IMR-90 (cell line): Measurements from ENCODE around the gene UGT1A3. TPM values are rescaled to one million over a fixed set of nuclear protein-coding genes. Genes with fewer than 3 reads are reported as not detected.

ENCODE experiments used
- ATAC-seq: fragments of 200-7000 bp; cut with Tn5 transposase; 2 replicates; pipeline ENCODE4 v1.9.1; 2020; ENCODE audit warnings: low read depth, mild to moderate bottlenecking, moderate library complexity
- BruUV-seq: library from RNA; stranded (reverse); fragments of 400-500 nt; replicated peaks from 2 replicates; lab custom pipeline; 2021; lab: Mats Ljungman, UMichigan
- CTCF ChIA-PET: fragments of 300-600 bp; formaldehyde crosslinking; extraction: SDS; loops from one replicate; lab custom pipeline; 2021; ENCODE audit warnings: antibody characterized with exemption; lab: Yijun Ruan, JAX
- POLR2A ChIA-PET: fragments of 300-600 bp; sonication (Branson Sonifier 250); formaldehyde crosslinking; loops from one replicate; lab custom pipeline; 2022; ENCODE audit warnings: antibody characterized with exemption; ENCODE audit not compliant: unreplicated experiment; lab: Charles Lee
- DNase-seq: peaks from one replicate; pipeline ENCODE4 v3.0.0; 2013
- H2AFZ ChIP-seq: replicated peaks from 2 replicates; pipeline ENCODE3; 2013; ENCODE audit warnings: low read length, mild to moderate bottlenecking; ENCODE audit not compliant: poor library complexity
- H2AK5ac ChIP-seq: 2 replicates; pipeline ENCODE4 v1.6.1; 2013; ENCODE audit warnings: low read depth, low read length, inconsistent platforms
- H2AK9ac ChIP-seq: replicated peaks from 2 replicates; pipeline ENCODE3; 2013; ENCODE audit warnings: mild to moderate bottlenecking, low read depth, low read length, moderate library complexity; ENCODE audit not compliant: poor library complexity
- H2BK120ac ChIP-seq: 2 replicates; pipeline ENCODE4 v1.6.1; 2013; ENCODE audit warnings: low read depth, low read length, inconsistent platforms
- H2BK15ac ChIP-seq: 3 replicates; pipeline ENCODE4 v1.6.1; 2013; ENCODE audit warnings: low read depth, low read length, inconsistent platforms
- H2BK20ac ChIP-seq: 2 replicates; pipeline ENCODE4 v1.6.1; 2013; ENCODE audit warnings: low read depth, mild to moderate bottlenecking, inconsistent platforms, low read length, moderate library complexity
- H2BK5ac ChIP-seq: 2 replicates; pipeline ENCODE4 v1.6.1; 2013; ENCODE audit warnings: mild to moderate bottlenecking, low read depth, low read length, inconsistent platforms; ENCODE audit not compliant: poor library complexity, severe bottlenecking
- H3K14ac ChIP-seq: replicated peaks from 2 replicates; pipeline ENCODE4 v1.6.1; 2013; ENCODE audit warnings: low read depth, low read length, inconsistent platforms
- H3K18ac ChIP-seq: 2 replicates; pipeline ENCODE4 v1.6.1; 2013; ENCODE audit warnings: low read depth, low read length, control low read depth
- H3K23ac ChIP-seq: 2 replicates; pipeline ENCODE4 v1.6.1; 2013; ENCODE audit warnings: low read depth, low read length, inconsistent platforms
- H3K27ac ChIP-seq: 2 replicates; pipeline ENCODE4 v1.5.1; 2013; ENCODE audit warnings: mild to moderate bottlenecking, control low read depth, low read length; ENCODE audit not compliant: insufficient read depth
- H3K27me3 ChIP-seq: 2 replicates; pipeline ENCODE4 v1.6.1; 2013; ENCODE audit warnings: low read length; ENCODE audit not compliant: control insufficient read depth, insufficient read depth
- H3K36me3 ChIP-seq: 2 replicates; pipeline ENCODE4 v1.6.1; 2013; ENCODE audit warnings: low read length, mixed read lengths; ENCODE audit not compliant: control insufficient read depth, insufficient read depth
- H3K4ac ChIP-seq: 2 replicates; pipeline ENCODE4 v1.6.1; 2013; ENCODE audit warnings: low read depth, low read length, inconsistent platforms
- H3K4me1 ChIP-seq: 2 replicates; pipeline ENCODE4 v1.6.1; 2013; ENCODE audit warnings: low read length, mixed read lengths; ENCODE audit not compliant: control insufficient read depth, insufficient read depth
- H3K4me2 ChIP-seq: 2 replicates; pipeline ENCODE4 v1.6.1; 2013; ENCODE audit warnings: low read depth, mild to moderate bottlenecking, control low read depth, low read length, moderate library complexity
- H3K4me3 ChIP-seq: 2 replicates; pipeline ENCODE4 v1.5.1; 2013; ENCODE audit warnings: low read depth, mild to moderate bottlenecking, control low read depth, low read length, moderate library complexity; ENCODE audit not compliant: insufficient read depth
- H3K56ac ChIP-seq: 2 replicates; pipeline ENCODE4 v1.6.1; 2013; ENCODE audit warnings: low read length, inconsistent platforms; ENCODE audit not compliant: insufficient read depth; ENCODE audit errors: extremely low read depth
- H3K79me1 ChIP-seq, 2 experiments: 2 replicates each; pipeline ENCODE4 v1.6.1; 2013; ENCODE audit warnings: low read length in 2 of 2, inconsistent platforms in 1 of 2, low read depth in 1 of 2
- H3K9ac ChIP-seq: 2 replicates; pipeline ENCODE4 v1.6.1; 2013; ENCODE audit warnings: low read depth, low read length, control low read depth
- H3K9me1 ChIP-seq: 2 replicates; pipeline ENCODE4 v1.6.1; 2013; ENCODE audit warnings: low read length, inconsistent platforms; ENCODE audit not compliant: insufficient read depth
- H3K9me3 ChIP-seq: 2 replicates; pipeline ENCODE4 v1.6.1; 2013; ENCODE audit warnings: low read length; ENCODE audit not compliant: control insufficient read depth, insufficient read depth
- H4K20me1 ChIP-seq: 2 replicates; pipeline ENCODE4 v1.6.1; 2013; ENCODE audit warnings: low read length, inconsistent platforms; ENCODE audit not compliant: insufficient read depth
- H4K5ac ChIP-seq: 2 replicates; pipeline ENCODE4 v1.6.1; 2013; ENCODE audit warnings: mild to moderate bottlenecking, low read depth, low read length, control low read depth
- H4K8ac ChIP-seq, 2 experiments: 2 replicates each; pipeline ENCODE4 v1.6.1; 2013; ENCODE audit warnings: low read depth in 2 of 2, low read length in 2 of 2, control low read depth in 1 of 2, inconsistent platforms in 1 of 2
- H4K91ac ChIP-seq: 2 replicates; pipeline ENCODE4 v1.6.1; 2013; ENCODE audit warnings: low read depth, low read length, inconsistent platforms; ENCODE audit not compliant: insufficient read depth
- BHLHE40 ChIP-seq: fragments of 150-350 bp; IDR thresholded peaks from 2 replicates; pipeline ENCODE4 v1.6.1; 2016; ENCODE audit warnings: mild to moderate bottlenecking, low read depth, low read length
- CEBPB ChIP-seq: IDR thresholded peaks from 2 replicates; pipeline ENCODE4 v1.6.1; 2012; ENCODE audit warnings: low read depth, low read length, improper control_type of control experiment
- ELK1 ChIP-seq: fragments of 150-350 bp; IDR thresholded peaks from 2 replicates; pipeline ENCODE4 v1.6.1; 2016; ENCODE audit warnings: low read depth, mild to moderate bottlenecking, low read length, moderate library complexity, borderline replicate concordance
- MAFK ChIP-seq: IDR thresholded peaks from 2 replicates; pipeline ENCODE4 v1.6.1; 2012; ENCODE audit warnings: low read depth, low read length, improper control_type of control experiment
- MAZ ChIP-seq: IDR thresholded peaks from 2 replicates; pipeline ENCODE4 v1.6.1; 2012; ENCODE audit warnings: low read depth, mild to moderate bottlenecking, low read length, improper control_type of control experiment, moderate library complexity, borderline replicate concordance
- NFE2L2 ChIP-seq: fragments of 150-350 bp; IDR thresholded peaks from 2 replicates; pipeline ENCODE4 v1.6.1; 2016; ENCODE audit warnings: low read depth, mild to moderate bottlenecking, low read length
- POLR2A ChIP-seq: IDR thresholded peaks from 2 replicates; pipeline ENCODE4 v1.6.1; 2012; ENCODE audit warnings: mild to moderate bottlenecking, low read depth, low read length
- RCOR1 ChIP-seq: IDR thresholded peaks from 2 replicates; pipeline ENCODE4 v1.6.1; 2012; ENCODE audit warnings: mild to moderate bottlenecking, low read length, improper control_type of control experiment; ENCODE audit not compliant: insufficient replicate concordance
- WGBS, 2 experiments: methylation state at CpG; one replicate each; pipeline versions ENCODE4 v1.1.5 to v1.1.7; 2013; ENCODE audit warnings: missing lambda C conversion rate in 2 of 2; ENCODE audit not compliant: insufficient read length in 1 of 2; ENCODE audit errors: extremely low coverage in 2 of 2; 5-methylcytosine and 5-hydroxymethylcytosine counted together
- dilution Hi-C: fragments of 300-500 bp; cut with HindIII; formaldehyde crosslinking; loops from one replicate; pipeline ENCODE4 v1.14.3; 2018; ENCODE audit warnings: low sequenced_read_pairs; ENCODE audit not compliant: unreplicated experiment
- in situ Hi-C: fragments of 300-500 bp; cut with MboI; formaldehyde crosslinking; loops from 3 replicates; pipeline ENCODE4 v1.14.3; 2019; ENCODE audit warnings: low sequenced_read_pairs, inconsistent platforms, mixed read lengths
- intact Hi-C: fragments of 100-400 bp; cut with micrococcal nuclease; formaldehyde crosslinking; loops from 2 replicates; pipeline ENCODE4 v1.10.0; 2022
- polyA plus RNA-seq, 3 experiments: library from polyadenylated mRNA; depleted of rRNA; stranded (reverse); fragments of >200 nt; gene quantifications; 2 replicates each; pipeline ENCODE4 v1.2.3, GENCODE V29; 2012; ENCODE audit warnings: low replicate concordance in 1 of 3
- total RNA-seq: library from RNA; depleted of rRNA; stranded (reverse); fragments of >200 nt; gene quantifications from 2 replicates; pipeline ENCODE4 v1.2.3, GENCODE V29; 2012

The UGT1A3 gene
- total and polyA plus RNA-seq, 2 of the 4 experiments (the other 2 are of a cell fraction) = not detected

- 0 out of 2 replicates have a peak, but pooled peaks cover 5% of the 10 kb centered on the region for H3K9me1 ChIP-seq
- peak overlapping the region; percentile 70 for H3K4me2 ChIP-seq
- BruUV-seq = no TSS peak
- H3K36me3 ChIP-seq = no peaks in the 10 kb centered on the region
- H4K5ac ChIP-seq = peak overlapping the region; percentile 95; the same call in 1 of the 2 replicates
- peak overlapping the region; percentile 46 for H2AK9ac ChIP-seq
- H3K9me3 ChIP-seq = no peaks in the 10 kb centered on the region
- H2BK20ac ChIP-seq = peak overlapping the region; percentile 98
- no peaks in the 10 kb centered on the region for H4K20me1 ChIP-seq
- DNase-seq (peak; percentile 85), ATAC-seq (peak; percentile 83)
- peak overlapping the region; percentile 76 for H3K27ac ChIP-seq
- H3K18ac ChIP-seq = peak overlapping the region; percentile 93; the same call in 1 of the 2 replicates
- peak overlapping the region; percentile 97 for H2BK120ac ChIP-seq
- dilution Hi-C loops (no loop called here), in situ Hi-C loops (no loop called here), intact Hi-C loops (no loop called here)
- no CpG with 5 or more reads among the region's 7 CpGs for WGBS, 2 experiments
- H3K27me3 ChIP-seq = no peaks in the 10 kb centered on the region
- peak overlapping the region; percentile 74 for H2AFZ ChIP-seq
- peak overlapping the region; percentile 82 to 92; a peak in 3 of 4 replicates for H4K8ac ChIP-seq
- H2BK15ac ChIP-seq = peak overlapping the region; percentile 93; the same call in 2 of the 3 replicates
- peak overlapping the region; percentile 90 for H2BK5ac ChIP-seq
- peak overlapping the region; percentile 86 for H3K14ac ChIP-seq
- peak overlapping the region; percentile 76 for H3K56ac ChIP-seq
- H4K91ac ChIP-seq = peak overlapping the region; percentile 91
- H3K4ac ChIP-seq = peak overlapping the region; percentile 97
- H3K9ac ChIP-seq = 0 out of 2 replicates have a peak overlapping the region, but pooled peaks have one; percentile 20
- H3K79me1 ChIP-seq = no peaks in the 10 kb centered on the region
- ChIA-PET POLR2A (no interaction called here), CTCF (no interaction called here)
- TF ChIP-seq RCOR1 (peak; percentile 10), MAFK (0 out of 2 replicates have a peak, but pooled peaks have one; percentile 27), ELK1 (no peak), NFE2L2 (no peak), CEBPB (no peak), POLR2A (no peak), BHLHE40 (0 out of 2 replicates have a peak, but pooled peaks have one; percentile 7), MAZ (0 out of 2 replicates have a peak, but pooled peaks have one; percentile 13)
- H2AK5ac ChIP-seq = peak overlapping the region; percentile 83
- H3K23ac ChIP-seq = peak overlapping the region; percentile 95
- no peak overlapping the region for H3K4me3 ChIP-seq
- peaks cover 14% of the 10 kb centered on the region for H3K4me1 ChIP-seq
Measured at GRCh38 chr2:233764264-233764663, 35.4 kb downstream of the UGT1A3 start.
